Measurements from ENCODE around the gene KRT36. TPM values are rescaled to one million over a fixed set of nuclear protein-coding genes. Genes with fewer than 3 reads are reported as not detected.

Gene KRT36
- total RNA-seq, 1 donor from 2014 or later, result not detected

- DNase-seq, result no peak
Observed at GRCh38 chr17:41500131-41500911, 10.6 kb upstream of the KRT36 start.

- DNase-seq, result no peak
Observed at GRCh38 chr17:41499714-41500113, 10.0 kb upstream of the KRT36 start.

DNA sequence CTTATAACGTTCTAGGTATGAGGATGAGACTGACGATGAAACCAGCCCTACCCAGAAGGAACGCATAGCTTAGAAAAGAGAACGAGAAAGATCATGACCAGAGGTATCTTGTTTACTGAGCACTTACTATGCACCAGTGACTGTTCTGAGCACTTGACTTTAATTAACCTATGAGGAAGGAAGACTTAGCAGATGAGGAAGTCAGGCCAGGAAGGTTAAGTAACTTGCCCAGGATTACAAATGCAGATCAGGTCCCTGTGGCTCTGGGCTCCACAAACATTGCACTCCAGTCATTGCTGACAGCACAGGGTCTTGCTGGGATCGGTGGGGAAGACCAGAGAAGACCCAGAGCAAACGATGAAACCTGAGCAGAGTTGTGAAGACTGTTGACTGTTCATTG is 8.6 kb upstream of the KRT36 start:
- no peak for DNase-seq

GRCh38 chr17:41496803-41497484 is 7.2 kb upstream of the KRT36 start:
- no peak for DNase-seq

DNA sequence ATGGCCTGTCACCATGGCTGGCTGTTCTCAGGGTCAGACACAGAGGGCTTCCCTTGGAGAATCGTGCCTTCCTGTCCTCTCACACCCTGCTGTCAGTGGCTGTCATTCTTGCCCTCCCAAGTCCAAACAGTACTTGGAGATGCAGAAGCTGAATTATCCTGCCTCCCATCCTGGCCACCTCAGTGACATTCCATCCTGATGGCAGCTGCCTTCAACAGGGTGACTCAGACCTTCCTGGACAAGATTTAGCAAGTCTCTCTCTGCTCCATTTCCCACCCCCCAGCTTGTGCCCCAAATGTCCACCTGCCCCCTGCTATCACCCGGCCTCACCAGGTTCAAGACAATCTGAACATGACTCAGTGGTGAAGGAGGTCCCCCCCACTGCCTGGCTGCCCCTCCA is 4.8 kb upstream of the KRT36 start:
- DNase-seq, result no peak

DNA sequence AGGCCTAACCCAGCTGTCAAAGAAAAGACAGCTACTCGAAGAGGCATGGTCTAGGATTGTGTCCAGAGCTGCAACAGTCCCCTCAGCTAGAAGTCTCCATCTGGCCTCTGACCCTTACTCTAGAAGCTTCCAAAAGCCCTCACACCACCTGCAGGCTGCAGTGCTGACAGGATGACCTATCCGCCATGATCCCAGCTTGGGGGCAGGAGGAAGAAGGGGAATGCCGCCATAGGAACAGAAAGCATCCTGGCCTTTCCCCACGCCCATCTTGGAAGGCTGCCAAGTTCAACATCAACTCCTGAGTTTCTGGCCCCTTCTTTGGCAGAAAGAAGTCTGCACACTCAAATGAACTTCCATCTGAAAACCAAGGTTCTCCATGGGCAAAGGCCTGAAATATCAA is 3.1 kb upstream of the KRT36 start:
- no peak for DNase-seq

DNA sequence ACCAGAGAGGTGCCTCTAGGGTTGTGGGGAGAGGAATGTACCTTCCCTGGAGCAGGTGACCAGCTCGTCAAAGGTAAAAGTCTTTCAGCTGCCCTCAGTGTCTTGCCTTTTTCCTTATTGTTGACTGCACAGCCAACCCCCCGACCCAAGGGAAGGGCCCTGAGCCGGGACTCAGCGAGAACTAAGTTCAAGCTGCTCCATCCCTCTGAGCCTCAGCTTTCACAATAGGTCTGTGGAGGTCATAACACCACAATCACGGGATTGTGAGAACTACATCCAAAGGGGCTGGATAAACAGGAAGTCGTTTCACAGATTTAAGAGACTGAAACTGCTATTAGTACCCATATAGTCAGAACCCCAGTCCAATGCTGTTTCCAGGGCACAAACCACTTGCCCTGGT is 2.6 kb upstream of the KRT36 start:
- DNase-seq, result no peak

DNA sequence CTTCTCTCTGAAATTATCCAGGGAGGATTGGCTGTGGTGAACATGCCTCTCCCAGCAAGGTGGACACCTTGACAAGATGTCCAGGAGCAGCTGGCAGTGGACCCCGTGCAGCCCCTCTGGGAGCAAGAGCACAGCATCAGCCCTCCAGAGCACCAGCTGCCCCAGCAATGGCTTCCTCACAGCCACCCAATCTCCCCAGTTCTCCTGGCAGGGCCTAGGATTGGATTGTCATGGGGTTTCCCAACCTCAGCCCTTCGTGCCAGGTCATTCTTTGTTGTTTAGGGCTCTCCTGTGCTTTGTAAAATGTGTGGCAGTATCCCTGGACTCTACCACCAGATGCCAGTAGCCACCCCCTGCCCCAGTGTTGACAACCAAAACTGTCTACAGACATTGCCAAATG is 1.8 kb upstream of the KRT36 start:
- no peak for DNase-seq

GRCh38 chr17:41490000-41490990 is 585 bp upstream of the KRT36 start:
- DNase-seq, result no peak

GRCh38 chr17:41486809-41487530 is 2.7 kb downstream of the KRT36 start:
- DNase-seq, result no peak

- DNase-seq, result no peak
Observed at GRCh38 chr17:41486316-41486715, 3.4 kb downstream of the KRT36 start.

GRCh38 chr17:41484920-41485904 is 4.5 kb downstream of the KRT36 start:
- no peak for DNase-seq

DNA sequence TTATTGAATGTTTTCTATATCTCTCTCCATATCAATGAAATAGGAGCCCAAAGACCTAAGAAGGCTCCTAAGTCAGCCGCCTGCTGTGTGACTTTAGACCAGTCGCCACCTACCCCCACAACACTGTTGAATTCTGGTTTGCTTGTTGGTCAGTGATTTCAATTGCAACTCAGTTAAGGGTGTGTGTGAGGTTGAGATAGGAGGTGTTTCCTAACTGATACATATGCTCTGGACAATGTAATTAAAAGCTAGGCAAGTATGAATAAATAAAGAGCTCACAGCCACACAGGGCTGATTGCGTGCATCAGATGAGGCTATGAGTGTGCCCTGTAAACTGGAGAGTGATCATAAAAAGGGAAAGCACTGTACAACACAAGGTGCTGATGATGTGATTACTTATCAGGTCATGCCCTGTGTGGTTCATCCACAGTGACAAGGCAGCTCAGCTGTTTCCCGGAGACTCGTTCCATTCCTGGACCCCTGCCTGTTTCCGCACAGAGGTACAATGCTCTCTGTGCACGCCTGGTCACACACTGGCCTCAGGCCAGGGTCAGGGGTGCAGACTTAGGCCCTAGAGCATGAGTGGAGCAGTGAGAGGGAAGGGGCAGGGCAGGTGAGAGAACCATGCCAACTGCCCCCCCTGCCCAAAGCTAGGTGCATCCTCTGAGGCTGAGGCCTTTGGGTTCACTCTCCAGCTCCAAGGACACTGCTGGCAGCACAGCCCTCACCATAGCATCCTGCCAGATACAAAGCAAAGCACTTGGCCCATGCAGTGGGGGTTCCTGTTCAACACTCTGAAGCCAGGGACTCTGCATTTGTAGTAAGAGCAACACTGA is 5.5 kb downstream of the KRT36 start:
- DNase-seq, result no peak

DNA sequence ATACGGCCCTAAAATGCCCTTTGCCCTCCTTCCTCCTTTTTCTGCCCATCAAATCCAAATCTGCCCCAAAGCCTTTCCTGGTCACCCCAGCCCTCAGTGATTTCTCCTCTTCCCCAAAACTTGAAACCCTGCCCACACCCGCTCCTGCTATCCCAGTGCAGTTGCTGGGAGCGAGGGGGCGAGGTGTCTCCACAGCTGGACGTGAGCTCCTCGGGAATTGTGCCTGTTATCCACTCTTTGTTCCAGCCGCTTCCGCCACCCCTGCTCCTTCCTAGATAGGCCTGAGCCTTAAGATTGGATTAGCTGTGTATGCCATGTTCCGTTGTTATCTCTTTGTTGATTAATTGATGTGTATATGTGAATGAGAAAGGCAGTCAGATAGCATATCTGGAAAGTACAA is 6.2 kb downstream of the KRT36 start:
- DNase-seq, result no peak

GRCh38 chr17:41481036-41481435 is 8.7 kb downstream of the KRT36 start, which contains the start of gene KRT35:
KRT35 (minus strand) TSS chr17:41481151; CDS start chr17:41481097, 54 bp downstream.
- no peak for DNase-seq

DNA sequence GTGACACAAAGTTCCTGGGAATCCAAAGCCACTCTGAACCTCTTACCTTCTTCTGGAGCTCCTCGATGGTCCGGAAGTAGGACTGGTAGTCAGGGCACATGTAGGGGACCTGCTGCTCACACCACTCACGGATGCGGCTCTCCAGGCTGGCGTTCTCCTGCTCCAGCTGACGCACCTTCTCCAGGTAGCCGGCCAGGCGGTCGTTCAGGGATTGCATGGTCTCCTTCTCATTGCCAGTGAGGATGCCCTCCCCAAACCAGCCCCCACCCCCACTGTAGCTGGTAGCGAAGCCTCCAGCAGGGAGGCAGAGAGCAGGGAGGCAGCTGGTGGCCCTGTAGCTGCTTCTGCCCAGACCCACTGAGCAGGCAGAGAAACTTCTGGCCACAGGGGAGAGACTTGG is 9.1 kb downstream of the KRT36 start:
- DNase-seq, result no peak

- DNase-seq, result no peak
Observed at GRCh38 chr17:41480136-41480535, 9.6 kb downstream of the KRT36 start.

DNA sequence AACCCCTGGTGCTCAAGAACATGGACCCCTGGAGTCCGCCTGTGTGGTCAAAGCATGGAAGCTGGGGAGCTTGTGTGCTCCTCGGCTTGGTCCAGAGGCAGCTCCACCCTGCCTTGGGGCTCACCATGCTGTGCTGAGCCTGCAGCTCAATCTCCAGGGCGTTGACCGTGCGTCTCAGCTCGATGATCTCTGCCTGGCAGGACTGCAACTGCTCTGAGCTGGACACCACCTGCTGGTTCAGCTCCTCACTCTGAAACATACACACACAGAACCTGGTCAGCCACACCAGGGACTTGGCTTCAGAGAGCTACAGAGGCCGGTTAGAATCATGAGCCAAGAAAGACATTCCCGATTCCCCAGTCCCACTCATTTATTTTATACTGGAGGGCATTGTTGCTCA is 11.5 kb downstream of the KRT36 start:
- no peak for DNase-seq

All from occipital lobe (tissue), 2 donors.